Measurements from ENCODE around the gene HMGCLL1. TPM values are rescaled to one million over a fixed set of nuclear protein-coding genes. Genes with fewer than 3 reads are reported as not detected.

The HMGCLL1 gene
- polyA plus RNA-seq, 1 donor: 5.6 TPM

- no peak for DNase-seq (ENCODE audit: low read depth)
Measured at GRCh38 chr6:55531496-55531895, 47.5 kb downstream of the HMGCLL1 start.

DNA sequence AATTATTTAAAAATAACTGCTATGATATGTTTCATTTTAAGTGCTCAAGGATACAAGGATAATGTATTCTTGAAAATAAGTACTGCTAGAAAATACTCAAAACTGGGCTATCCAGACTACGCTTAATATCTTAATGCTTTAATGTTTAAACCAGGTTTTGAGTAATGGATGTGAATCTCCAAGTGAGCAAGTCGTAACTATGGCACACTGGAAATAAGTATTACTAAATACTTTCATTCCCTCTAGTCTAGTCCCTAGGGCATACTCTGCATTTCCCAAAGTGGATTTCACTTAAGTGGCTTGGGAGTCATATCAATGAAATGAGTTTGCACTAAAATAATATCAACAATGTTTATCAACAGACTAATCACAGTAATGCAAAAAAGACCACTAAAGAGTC, 48.1 kb downstream of the HMGCLL1 start:
- no peak for DNase-seq (ENCODE audit: low read depth)

DNA sequence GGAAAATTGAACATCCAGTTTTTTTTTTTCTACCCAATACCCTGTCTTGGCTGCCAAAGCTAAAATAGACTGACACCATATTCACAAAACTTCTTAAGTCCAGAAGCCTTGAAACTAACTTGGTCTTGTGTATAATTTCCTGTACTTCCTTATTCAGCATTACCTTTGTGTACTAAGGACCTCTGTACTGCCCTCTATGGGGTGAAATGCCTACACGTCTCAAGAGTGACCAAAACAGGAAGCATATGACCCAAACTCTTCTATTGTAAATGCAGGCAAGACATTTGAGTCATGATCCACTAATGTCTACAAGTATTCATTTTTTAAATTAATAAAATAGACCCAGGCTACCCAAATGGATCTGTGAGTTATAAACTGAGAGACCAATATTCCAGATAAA, 50.4 kb downstream of the HMGCLL1 start:
- no peak for DNase-seq (ENCODE audit: low read depth)

DNA sequence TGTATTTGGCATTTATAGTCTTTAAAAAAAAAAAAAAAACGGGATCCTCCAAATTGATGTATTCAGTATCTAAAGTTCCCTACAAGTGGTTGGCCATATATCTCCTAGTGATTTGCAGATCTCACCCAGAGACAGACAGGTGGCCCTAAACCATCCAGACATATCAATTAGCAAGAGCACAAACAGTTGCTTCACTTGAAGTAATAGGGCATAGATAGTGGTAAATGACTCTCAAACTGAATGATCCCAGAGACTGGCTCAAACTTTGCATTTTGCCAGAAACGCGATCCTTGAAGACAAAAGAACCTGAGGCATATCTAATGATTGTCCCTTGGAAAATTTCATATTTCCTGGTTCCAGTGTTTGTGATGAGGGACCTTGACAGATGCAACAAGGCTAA, 54.6 kb downstream of the HMGCLL1 start:
- DNase-seq (ENCODE audit: low read depth): no peak

DNA sequence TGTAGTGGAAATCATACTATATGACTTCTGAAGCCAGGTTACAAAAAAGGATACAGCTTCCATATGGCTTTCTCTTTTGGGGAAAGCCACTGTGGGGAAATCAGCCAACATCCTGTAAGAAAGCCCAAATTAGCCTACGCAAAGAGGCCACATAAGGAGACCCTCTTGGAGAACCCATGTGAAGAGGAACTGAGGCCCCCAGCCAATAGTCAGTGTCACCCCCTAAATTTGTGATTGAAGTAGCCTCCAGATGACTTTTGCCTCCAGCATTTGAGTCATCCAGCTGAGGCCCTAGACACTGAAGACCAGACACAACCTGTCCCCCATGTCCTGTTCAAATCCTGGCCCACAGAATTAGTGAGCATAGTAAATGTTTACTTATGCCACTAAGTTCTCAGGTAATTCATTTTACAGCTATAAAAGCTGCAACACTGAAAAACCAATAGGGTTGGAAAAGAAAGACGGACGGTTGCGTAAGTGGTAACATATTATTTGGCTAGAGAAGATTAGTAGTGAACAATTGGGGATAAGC, 60.4 kb downstream of the HMGCLL1 start:
- DNase-seq (ENCODE audit: low read depth): no peak

DNA sequence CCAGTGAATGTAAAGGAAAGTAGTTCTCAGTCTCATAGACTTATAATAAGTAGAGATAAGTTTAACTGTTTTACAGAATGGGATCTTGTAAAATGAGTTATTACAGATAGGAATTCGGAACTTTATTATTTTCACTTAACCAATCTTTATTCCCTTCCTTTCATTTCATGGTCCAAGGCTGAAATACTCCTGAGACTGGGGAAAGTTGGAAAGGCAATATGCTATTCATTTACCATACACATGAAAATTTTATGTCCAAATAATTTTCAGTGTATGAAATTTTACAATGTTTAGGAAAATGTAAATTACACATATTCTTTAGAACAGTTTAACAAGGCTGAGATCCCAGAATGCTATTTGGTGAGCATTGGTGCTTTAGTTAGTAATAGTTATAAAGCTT, 62.3 kb downstream of the HMGCLL1 start:
- DNase-seq (ENCODE audit: low read depth): no peak

GRCh38 chr6:55512904-55513303, 66.1 kb downstream of the HMGCLL1 start:
- DNase-seq (ENCODE audit: low read depth): no peak

DNA sequence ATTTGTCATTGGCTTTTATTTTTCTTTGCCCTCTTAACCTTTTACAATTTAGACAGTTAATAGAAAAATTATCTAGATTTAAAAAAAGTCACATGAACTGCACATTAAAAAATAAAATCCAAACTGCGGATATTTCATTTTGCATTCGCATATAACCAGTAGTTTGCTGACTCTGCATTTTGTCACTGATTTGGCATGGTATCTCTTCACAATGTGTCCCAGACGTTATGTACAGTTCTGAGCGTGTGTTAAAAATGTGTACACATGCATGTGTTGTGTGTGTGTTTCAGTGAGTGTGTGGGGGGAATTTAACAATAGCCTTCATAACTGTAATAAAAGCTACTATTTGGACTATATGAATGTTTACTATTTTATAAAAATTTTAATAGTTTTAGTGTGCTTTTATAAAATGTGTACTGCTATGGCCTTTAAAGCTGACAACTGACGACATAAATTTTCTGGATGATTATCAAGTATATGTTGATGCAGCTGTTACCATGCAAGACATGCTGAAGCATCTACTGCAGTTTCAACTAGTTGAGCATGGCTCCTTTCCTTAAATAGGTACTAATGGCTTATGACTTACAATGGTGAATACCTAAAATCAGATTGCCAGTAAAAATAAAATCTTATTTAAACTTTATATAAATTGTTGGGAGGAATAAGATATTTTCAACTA, 67.7 kb downstream of the HMGCLL1 start:
- DNase-seq (ENCODE audit: low read depth): no peak

- DNase-seq (ENCODE audit: low read depth): no peak
Measured at GRCh38 chr6:55499591-55499990, 79.4 kb downstream of the HMGCLL1 start.

GRCh38 chr6:55497694-55498093, 81.3 kb downstream of the HMGCLL1 start:
- no peak for DNase-seq (ENCODE audit: low read depth)

DNA sequence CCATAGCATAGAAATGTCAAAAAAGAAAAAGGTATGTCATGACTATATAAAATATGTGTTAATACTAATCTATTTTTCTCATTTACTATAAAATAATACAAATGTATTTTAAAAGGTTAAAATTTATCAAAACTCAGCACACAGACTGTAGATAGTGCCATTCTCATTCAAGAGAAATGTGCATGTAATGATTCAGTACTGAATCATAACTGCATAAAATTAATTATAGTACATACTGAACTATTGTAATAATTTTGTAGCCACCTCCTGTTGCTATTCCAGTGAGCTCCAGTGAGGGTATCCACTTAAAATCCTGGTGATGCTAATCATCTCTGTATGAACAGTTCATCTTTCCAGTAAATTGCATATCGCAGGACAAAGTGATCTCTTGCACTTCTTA, 82.8 kb downstream of the HMGCLL1 start:
- DNase-seq (ENCODE audit: low read depth): no peak

DNA sequence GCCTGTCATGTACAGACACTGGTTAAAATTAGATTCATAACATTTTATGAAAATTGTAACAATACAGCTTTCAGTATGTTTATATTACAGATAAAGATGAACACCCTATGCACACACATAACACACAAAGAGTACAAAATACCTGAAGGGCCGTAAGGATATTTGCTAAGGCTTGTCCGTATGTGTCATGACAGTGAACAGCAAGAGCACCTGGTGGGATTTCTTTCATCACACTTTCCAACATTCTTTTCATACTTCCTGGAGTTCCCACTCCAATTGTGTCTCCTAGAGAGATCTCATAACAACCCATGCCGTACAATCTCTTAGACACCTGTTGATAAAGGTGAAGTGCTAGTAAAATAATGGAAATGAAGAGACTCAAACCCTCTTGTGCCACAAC, 83.7 kb downstream of the HMGCLL1 start:
- DNase-seq (ENCODE audit: low read depth): no peak

DNA sequence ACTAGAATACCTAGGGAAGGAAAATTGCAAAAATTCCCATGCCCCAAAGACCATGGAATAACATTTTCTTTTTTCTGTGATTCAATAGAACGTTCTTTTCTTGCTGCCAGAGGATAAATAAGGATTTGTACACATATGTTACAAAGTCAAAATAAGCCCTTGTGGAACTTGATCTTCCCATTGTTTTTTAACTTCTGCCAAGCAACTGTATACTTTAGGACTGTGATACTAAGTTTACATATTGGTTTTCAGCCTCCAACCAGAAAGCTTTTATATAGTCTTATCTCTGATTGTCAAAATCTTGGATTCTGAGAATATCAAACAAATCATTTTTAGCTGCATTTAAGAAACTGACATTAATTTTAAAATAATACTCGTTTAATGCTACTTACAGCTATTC, 84.6 kb downstream of the HMGCLL1 start:
- no peak for DNase-seq (ENCODE audit: low read depth)

- DNase-seq (ENCODE audit: low read depth): no peak
Measured at GRCh38 chr6:55492259-55492658, 86.7 kb downstream of the HMGCLL1 start.

GRCh38 chr6:55490871-55491270, 88.1 kb downstream of the HMGCLL1 start:
- no peak for DNase-seq (ENCODE audit: low read depth)

- no peak for DNase-seq (ENCODE audit: low read depth)
Measured at GRCh38 chr6:55474382-55474781, 104.6 kb downstream of the HMGCLL1 start.

DNA sequence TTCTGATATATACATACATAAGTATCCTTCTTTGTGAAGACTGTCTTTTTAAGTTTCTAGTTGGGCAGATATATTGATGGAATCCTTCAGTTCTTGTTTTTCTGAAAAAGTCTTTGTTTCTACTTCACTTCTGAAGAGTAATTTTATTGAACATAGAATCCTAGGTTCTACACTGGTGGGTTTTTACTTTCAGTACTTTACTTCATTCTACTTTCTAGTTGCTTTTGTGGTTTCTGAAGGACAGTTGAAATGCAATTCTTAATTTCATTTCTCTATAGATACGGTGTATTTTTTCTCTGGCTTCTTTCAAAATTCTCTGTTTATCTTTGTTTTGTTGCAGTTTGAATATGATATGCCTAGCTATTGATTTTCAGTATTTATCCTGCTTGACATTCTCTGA, 105.3 kb downstream of the HMGCLL1 start:
- no peak for DNase-seq (ENCODE audit: low read depth)

DNA sequence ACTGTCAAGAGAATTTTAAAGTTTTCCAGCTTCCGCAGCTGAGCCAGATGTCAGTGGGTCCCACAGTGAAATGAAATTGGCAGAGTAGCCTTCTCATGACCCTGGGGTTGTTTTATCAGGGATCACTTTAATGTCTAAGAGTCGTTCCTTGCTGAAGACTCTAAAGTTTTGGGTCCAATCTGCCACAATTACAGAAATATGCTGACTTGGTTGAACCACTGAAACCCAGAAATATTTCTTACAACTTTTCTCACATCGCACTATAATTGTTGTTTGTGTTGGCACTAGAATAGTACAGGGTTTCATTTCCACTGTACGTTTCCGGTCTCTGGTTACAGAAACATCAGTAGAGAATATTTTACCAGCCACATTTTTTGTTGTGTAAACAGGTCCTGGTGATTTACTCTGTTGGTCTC, 109.0 kb downstream of the HMGCLL1 start:
- no peak for DNase-seq (ENCODE audit: low read depth)

DNA sequence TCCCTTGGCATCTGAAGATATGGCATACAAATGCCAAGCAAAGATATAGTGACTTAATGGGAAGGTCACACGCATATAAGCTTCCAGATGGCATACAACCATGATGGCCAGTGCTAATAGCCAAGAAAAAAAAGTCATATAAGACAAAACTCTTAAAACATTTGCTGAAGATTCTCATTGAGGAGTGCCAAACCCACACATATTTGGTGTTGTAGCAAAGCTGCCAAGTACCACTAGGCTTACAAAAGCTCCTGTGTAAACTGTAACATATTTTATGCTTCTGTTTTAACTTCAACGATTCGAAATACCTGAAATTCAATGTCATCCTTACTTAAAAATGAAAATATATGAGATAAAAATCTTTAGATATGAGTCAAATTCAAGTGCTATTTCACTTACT, 123.0 kb downstream of the HMGCLL1 start:
- no peak for DNase-seq (ENCODE audit: low read depth)

DNA sequence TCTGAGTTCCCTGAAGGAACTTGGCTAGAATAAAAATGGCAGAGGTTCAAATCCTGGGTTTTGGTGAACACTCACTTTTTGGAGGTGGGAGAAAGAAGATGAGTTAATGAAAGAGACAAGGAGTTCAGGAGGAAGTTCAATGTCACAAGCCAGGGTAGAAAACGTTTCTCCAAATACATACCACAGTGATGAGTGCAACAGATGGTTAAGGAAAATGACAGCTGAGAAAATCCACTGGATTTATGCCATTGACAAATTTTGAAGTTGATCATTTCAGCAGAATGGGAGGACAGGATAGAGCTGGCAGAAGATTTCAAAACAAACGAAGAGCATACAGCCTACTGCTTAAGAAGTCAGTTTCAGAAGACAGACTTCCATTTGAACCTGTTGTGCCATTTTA, 129.0 kb downstream of the HMGCLL1 start:
- DNase-seq (ENCODE audit: low read depth): no peak

DNA sequence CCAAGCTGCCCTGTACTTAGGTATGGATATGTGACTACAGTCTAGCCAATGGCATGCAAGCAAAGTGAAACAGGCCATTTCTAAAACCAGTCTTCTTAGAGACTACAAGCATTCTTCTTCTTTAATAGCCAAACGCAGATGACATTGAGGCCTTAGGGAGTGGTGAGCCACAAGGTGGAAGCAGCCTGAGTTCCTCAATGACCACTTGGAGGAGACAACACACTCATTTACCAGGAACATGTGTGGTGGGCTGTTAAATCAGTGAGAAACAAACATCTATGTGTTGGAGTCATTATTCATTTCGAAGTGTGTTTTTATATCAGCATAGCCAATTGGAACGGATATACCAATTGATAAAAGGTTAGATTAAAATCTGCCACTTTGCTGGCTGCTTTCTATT, 129.8 kb downstream of the HMGCLL1 start:
- no peak for DNase-seq (ENCODE audit: low read depth)

- DNase-seq (ENCODE audit: low read depth): no peak
Measured at GRCh38 chr6:55448451-55448850, 130.5 kb downstream of the HMGCLL1 start.

DNA sequence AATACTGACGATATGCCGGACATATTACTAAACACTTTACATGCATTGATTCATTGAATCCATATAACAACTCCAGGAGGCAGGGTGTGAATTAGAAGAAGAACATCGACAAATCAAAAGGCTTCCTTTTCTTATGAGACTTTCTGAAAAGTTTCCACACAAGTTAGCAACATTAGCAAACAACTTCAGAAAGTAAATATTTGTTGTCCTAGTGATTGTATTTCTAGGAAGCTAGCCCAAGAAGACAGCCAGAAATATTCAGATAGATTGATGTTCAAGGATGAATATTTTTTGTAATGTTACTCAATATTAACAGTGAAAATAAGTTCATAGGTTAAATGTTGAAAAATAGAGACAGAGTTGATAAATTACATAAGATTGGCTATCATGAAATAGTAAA, 131.1 kb downstream of the HMGCLL1 start:
- no peak for DNase-seq (ENCODE audit: low read depth)

- DNase-seq (ENCODE audit: low read depth): no peak
Measured at GRCh38 chr6:55445648-55446204, 133.3 kb downstream of the HMGCLL1 start.
